GM13976 (cell line): ENCODE results near the gene CD69.
A peak's percentile ranks its signal among the peaks of the same experiment; 100 is the strongest.
"Not testable (repeated sequence)": the region's sequence is repeated elsewhere in the genome, so short reads cannot be mapped to it uniquely, and the experiment has no call there.

ENCODE experiments used
- DNase-seq: peaks from one replicate; pipeline ENCODE4 v3.0.0; 2012; ENCODE audit warnings: low spot score
- in situ Hi-C: fragments of 300-500 bp; cut with MboI; formaldehyde crosslinking; loops from one replicate; pipeline ENCODE4 v1.12.0; 2022; ENCODE audit warnings: low sequenced_read_pairs, mixed read lengths, inconsistent platforms; ENCODE audit not compliant: unreplicated experiment
- TF ChIP-seq, protein P1 (sequence below): IDR thresholded peaks from 2 replicates; pipeline ENCODE4 v1.5.1; 2012; ENCODE audit warnings: borderline replicate concordance, mild to moderate bottlenecking; ENCODE audit not compliant: insufficient read depth; ENCODE audit errors: extremely low read depth, missing control alignments, control extremely low read depth

CD69 gene

DNA sequence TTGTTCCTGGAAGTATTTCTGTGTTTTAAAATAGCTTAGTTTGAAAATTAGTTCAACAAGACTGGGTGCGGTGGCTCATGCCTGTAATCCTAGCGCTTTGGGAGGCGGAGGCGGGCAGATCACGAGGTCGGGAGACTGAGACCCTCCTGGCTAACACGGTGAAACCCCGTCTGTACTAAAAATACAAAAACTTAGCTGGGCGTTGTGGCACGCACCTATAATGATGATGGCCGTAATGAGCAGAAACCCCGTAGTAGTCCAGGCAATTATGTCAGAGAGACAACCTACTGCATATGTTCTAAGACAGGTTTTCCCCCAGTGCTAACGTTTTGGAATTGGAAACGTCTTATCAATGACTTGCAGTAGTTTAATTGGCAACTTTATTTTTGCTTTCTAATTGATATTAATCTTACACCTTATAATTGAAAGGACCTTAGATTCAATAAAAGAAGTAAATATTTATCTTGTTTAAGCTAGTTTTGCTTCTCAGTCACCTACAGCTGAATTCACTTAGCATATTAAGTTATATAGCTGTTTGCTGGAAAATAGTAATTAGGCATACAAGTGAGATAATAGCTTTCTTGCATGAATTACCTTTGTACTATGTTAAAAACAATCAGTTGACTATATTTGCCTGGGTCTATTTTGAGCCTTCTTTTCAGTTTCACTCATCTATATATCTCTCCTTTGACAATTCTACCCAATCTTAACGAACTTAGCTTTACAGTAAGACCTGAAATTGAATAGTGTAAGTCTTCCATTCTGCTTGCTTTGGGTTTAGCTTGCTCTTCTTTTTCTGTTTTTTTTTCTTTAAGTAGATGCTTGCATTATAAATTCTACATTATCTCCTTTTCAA, 43.4 kb downstream of the CD69 start:
- in situ Hi-C loops, result no loop called here
- no peak for DNase-seq
- TF ChIP-seq, protein P1, sequence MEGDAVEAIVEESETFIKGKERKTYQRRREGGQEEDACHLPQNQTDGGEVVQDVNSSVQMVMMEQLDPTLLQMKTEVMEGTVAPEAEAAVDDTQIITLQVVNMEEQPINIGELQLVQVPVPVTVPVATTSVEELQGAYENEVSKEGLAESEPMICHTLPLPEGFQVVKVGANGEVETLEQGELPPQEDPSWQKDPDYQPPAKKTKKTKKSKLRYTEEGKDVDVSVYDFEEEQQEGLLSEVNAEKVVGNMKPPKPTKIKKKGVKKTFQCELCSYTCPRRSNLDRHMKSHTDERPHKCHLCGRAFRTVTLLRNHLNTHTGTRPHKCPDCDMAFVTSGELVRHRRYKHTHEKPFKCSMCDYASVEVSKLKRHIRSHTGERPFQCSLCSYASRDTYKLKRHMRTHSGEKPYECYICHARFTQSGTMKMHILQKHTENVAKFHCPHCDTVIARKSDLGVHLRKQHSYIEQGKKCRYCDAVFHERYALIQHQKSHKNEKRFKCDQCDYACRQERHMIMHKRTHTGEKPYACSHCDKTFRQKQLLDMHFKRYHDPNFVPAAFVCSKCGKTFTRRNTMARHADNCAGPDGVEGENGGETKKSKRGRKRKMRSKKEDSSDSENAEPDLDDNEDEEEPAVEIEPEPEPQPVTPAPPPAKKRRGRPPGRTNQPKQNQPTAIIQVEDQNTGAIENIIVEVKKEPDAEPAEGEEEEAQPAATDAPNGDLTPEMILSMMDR, result no peak

DNA sequence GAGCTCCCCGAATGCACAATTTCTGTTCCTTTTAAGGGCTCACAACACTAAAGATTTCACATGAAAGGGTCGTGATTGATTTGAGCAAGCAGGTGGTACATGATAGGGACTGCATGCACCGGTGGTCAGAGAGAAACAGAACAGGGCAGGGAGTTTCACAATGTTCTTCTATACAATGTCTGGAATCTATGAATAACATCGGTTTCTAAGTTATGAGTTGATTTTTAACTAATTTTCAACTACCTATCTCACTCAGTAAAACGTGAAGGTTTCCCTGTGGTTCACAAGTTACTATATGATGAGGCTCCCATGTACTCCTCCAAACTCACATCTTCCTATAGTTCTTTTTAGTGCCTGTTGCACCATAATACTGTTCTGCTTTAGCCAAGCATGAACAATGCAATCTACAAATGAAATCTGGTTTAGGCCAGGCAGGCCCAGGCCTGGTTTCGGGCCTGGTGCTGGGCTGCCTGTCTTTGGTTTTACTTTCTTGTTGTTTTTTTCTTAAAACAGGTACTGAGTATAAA, 47.6 kb downstream of the CD69 start:
- in situ Hi-C loops, DNase-seq: not testable (repeated sequence)

DNA sequence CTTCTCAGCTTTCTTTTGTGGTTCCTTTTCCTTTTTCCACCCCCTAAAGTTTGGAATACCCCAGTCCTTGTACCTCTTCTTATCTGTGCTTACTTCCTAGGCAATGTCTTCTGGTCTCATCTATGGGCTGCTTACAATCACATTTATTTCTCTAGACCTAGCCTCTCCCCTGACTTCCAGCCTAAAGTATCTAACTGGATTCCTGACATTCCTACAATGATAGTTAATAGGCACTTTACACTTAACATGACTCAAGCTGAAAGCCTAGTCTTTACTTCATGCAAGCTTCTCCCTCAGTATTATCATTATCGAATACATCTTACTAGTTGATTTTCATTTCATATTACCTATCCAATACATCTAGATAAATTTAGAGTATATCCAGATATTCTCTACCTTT, 49.0 kb downstream of the CD69 start:
- TF ChIP-seq, protein P1, result no peak
- in situ Hi-C loops, result no loop called here
- DNase-seq, result no peak

DNA sequence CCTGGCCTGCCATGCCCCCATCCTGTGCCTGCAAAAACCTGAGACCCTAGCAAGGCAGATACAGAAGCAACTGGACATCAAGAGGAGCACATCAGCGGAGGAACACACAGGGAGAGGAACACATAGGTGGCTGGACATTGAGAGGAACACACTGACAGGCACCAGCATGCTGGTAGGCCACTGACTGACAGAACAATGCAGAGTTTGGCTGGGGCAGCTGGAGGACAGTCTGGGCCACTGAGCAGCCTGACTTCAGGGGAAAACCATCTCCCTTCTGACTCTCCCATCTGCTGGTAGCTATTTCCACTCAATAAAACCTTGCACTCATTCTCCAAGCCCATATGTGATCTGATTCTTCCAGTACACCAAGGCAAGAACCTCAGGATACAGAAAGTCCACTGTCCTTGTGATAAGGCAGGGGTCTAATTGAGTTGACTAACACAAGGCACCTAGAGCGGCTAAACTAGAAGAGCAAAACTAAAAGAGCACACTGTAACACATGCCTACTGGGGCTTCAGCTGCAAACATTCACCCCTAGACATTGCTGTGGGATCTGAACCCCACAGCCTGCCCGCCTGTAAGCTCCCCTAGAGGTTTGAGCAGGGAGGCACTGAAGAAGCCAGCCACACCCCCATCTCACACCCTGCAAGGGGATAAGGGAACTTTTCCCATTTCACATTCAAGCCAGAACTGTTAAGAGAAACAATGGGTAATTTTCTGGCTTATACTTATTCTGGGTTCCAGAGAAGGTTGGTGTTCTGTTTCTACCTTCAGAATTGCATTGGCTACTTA, 49.9 kb downstream of the CD69 start:
- in situ Hi-C loops, result no loop called here
- DNase-seq, result no peak
- TF ChIP-seq, protein P1, result no peak

DNA sequence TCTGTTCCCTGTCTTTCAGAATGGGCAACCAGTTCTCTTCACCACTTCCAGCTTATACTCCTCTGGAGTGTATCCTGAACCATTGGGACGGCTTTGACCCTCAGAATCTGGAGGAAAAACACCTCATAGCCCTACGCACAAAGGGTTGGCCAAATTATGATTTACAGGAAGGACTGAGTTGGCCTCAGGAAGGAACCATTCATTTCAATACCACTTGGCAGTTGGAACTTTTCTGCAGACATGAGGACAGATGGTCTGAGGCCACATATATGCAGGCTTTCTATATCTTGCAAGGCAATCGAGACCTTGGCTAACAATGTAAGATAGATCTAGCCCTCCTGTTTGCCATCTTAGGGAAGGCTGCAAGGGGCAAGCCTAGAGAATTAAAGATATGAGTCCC, 51.8 kb downstream of the CD69 start:
- in situ Hi-C loops, result no loop called here
- TF ChIP-seq, protein P1, result no peak

DNA sequence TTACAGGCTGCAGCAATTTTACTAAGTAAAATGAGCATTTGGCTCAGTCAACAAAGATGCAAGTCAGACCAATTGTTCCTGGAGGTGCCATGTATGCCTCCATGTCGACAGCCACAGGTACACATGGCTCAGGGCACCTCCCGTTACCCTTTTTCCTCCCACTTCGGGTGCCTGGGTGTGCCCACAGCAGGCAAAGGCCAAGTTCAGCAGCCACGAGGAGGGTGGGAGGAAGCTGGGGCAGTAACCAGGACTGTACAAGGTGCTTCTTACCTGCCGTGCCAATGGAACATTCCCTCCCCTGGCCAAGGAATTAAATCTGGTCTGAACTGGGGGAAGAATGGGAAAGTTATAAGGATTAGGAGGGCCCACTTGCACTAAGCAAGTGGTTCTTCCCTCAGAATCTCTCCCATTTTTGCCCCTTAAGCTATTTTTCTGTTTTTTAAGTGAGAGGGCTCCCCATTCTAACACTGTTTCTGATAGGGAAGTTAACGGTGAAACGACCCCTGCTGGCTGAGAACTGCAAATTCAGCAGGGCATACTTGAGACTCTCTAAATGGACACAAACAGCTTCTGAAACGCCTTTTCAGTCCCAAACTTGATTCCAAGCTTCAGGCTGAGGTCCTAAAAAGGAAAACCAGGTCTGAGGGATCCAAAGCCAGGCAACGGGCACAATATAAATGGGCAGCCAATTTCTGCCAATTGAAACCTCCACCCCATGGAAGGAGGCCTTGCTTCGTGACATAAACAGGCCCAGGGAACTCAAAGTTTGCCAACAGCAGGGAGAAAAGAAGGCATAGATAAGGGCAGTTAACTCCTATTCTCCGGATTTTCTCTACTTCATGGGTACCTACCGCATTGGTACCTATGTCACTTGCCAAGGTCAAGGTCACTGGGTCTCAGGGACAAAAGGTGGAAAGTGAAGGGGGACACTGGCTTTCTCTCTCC, 52.6 kb downstream of the CD69 start:
- DNase-seq, result no peak
- in situ Hi-C loops, result no loop called here
- TF ChIP-seq, protein P1, result peak; percentile 63

More for the DNA sequence above, 51.8 kb downstream of the CD69 start:
- no peak for DNase-seq
